ENCODE data around the gene THAP4. TPM values are rescaled to one million over a fixed set of nuclear protein-coding genes. Genes with fewer than 3 reads are reported as not detected.

Gene THAP4
- total and polyA plus RNA-seq, 2 experiments from 2014 or later, result 62.9 to 80.4 TPM

- Histone ChIP-seq H3K79me2 (replicated peaks; ENCODE audit: insufficient read depth) (no peaks in the 10 kb centered on the region), H2AFZ (no peak overlapping the region), H3K27ac (ENCODE audit: low read depth) (no peak overlapping the region), H3F3A (replicated peaks; ENCODE audit: low read depth) (peaks cover 8% of the 10 kb centered on the region), H4K20me1 (replicated peaks; ENCODE audit: insufficient read depth) (peaks cover 8% of the 10 kb centered on the region; the same call in 1 of the 2 replicates), H3K4me2 (no peak overlapping the region), H3K27me3 (ENCODE audit: insufficient read depth) (no peaks in the 10 kb centered on the region), H3K9me2 (ENCODE audit: insufficient read depth) (no peaks in the 10 kb centered on the region), H3K4me3 (no peak overlapping the region), H3K4me1 (ENCODE audit: insufficient read depth) (no peaks in the 10 kb centered on the region), H3K36me3 (ENCODE audit: insufficient read depth) (peaks cover 15% of the 10 kb centered on the region)
- Mint-ChIP-seq H3K27me3 (ENCODE audit: insufficient read depth, low read depth, poor library complexity) (peaks cover 10% of the 10 kb centered on the region), H3K4me3 (no peak overlapping the region), H3K4me1 (no peaks in the 10 kb centered on the region; the same call in 2 of the 3 replicates), H3K27ac (no peak overlapping the region), H3K9me3 (no peaks in the 10 kb centered on the region; the same call in 2 of the 3 replicates), H3K36me3 (ENCODE audit: low read depth) (peaks cover 63% of the 10 kb centered on the region)
- peak; percentile 50 to 81 for TF ChIP-seq CTCF (conservative IDR thresholded peaks at IDR 0.05; ENCODE audit: low read depth in 2 of 2)
- TF ChIP-seq CREB1 (CRISPR knock-in tag; IDR thresholded peaks at IDR 0.05; ENCODE audit: low read depth), result no peak
- DNase-seq (ENCODE audit: low spot score), result peak; percentile 82
- peak; percentile 75 for ATAC-seq
These were observed 22.3 kb upstream of the THAP4 start for GRCh38 chr2:241659150-241659739.

- no peak overlapping the region for H3K27ac Mint-ChIP-seq
- no peaks in the 10 kb centered on the region for H3K79me2 ChIP-seq (replicated peaks; ENCODE audit: insufficient read depth)
- no peaks in the 10 kb centered on the region for H3K27me3 ChIP-seq (ENCODE audit: insufficient read depth)
- H3K9me2 ChIP-seq (ENCODE audit: insufficient read depth), result no peaks in the 10 kb centered on the region
- H3K36me3 Mint-ChIP-seq (ENCODE audit: low read depth), result peaks cover 69% of the 10 kb centered on the region
- no peaks in the 10 kb centered on the region; the same call in 2 of the 3 replicates for H3K4me1 Mint-ChIP-seq
- TF ChIP-seq ZNF462 (CRISPR knock-in tag; IDR thresholded peaks at IDR 0.05) (no peak), JUNB (IDR thresholded peaks at IDR 0.05; ENCODE audit: unreplicated experiment) (no peak), STAT1 (IDR thresholded peaks at IDR 0.05; ENCODE audit: unreplicated experiment) (no peak), POLR2AphosphoS5 (IDR thresholded peaks at IDR 0.05; ENCODE audit: low read depth) (no peak), CTCF (conservative IDR thresholded peaks at IDR 0.05; ENCODE audit: low read depth in 2 of 2) (no peak)
- ATAC-seq (no peak), DNase-seq (ENCODE audit: low spot score) (no peak)
- peaks cover 8% of the 10 kb centered on the region; the same call in 1 of the 2 replicates for H4K20me1 ChIP-seq (replicated peaks; ENCODE audit: insufficient read depth)
- H3K36me3 ChIP-seq (ENCODE audit: insufficient read depth), result peaks cover 16% of the 10 kb centered on the region
- H3K4me3 Mint-ChIP-seq, result no peak overlapping the region
- H3K4me1 ChIP-seq (ENCODE audit: insufficient read depth), result no peaks in the 10 kb centered on the region
- H3K4me2 ChIP-seq, result no peak overlapping the region
- no peak overlapping the region for H2AFZ ChIP-seq
- H3K27me3 Mint-ChIP-seq (ENCODE audit: insufficient read depth, low read depth, poor library complexity), result peaks cover 10% of the 10 kb centered on the region
- H3K27ac ChIP-seq (ENCODE audit: low read depth), result no peak overlapping the region
- peaks cover 8% of the 10 kb centered on the region for H3F3A ChIP-seq (replicated peaks; ENCODE audit: low read depth)
- H3K4me3 ChIP-seq, result no peak overlapping the region
- H3K9me3 Mint-ChIP-seq, result no peaks in the 10 kb centered on the region; the same call in 2 of the 3 replicates
These were observed 21.3 kb upstream of the THAP4 start for GRCh38 chr2:241658296-241658695.
